ENCODE measurements around the gene TMEM40. TPM values are rescaled to one million over a fixed set of nuclear protein-coding genes. Genes with fewer than 3 reads are reported as not detected.
"Not testable (repeated sequence)": the region's sequence is repeated elsewhere in the genome, so short reads cannot be mapped to it uniquely, and the experiment has no call there.

Gene TMEM40
- total RNA-seq, 8 experiments from 2014 or later, result 0.28 to 2.2 (median 1.5) TPM; not detected in 4

- WGBS, 10 experiments, result 0 to 83% (median 30%) methylated on average over 1 to 7 of the region's 7 CpGs; no CpG with 5 or more reads in 1 of the 10 experiments
Measured at GRCh38 chr3:12719541-12719940, 39.5 kb downstream of the TMEM40 start.

GRCh38 chr3:12716605-12717151, 42.4 kb downstream of the TMEM40 start:
- ATAC-seq (replicated peaks in 6 of 8), result peak in 1 of 8 experiments; percentile 41
- H3K27ac ChIP-seq, result no peak overlapping the region
- peaks cover 0 to 4% of the 10 kb centered on the region in 2 donors for H3K4me1 ChIP-seq (replicated peaks in 1 of 2)
- WGBS, 10 experiments, result 21 to 77% (median 50%) methylated on average over 1 to 3 of the region's 3 CpGs; no CpG with 5 or more reads in 1 of the 10 experiments
- in situ Hi-C loops (cut with MboI; ENCODE audit: low pct_unique_long_range_greater_than_20kb in 2 of 9, low sequenced_read_pairs in 9 of 9, unreplicated experiment in 9 of 9), result no loop called here
- H3K4me3 ChIP-seq, result no peak overlapping the region

More at GRCh38 chr3:12719541-12719940, 39.5 kb downstream of the TMEM40 start:
- in situ Hi-C loops (cut with MboI; ENCODE audit: low pct_unique_long_range_greater_than_20kb in 2 of 9, low sequenced_read_pairs in 9 of 9, unreplicated experiment in 9 of 9), result no loop called here
- H3K4me3 ChIP-seq, result peak overlapping the region in 1 of 5 donors; percentile 12
- peak in 5 of 8 experiments; percentile 3 to 39 (median 31) for ATAC-seq (replicated peaks in 6 of 8)
- H3K4me1 ChIP-seq (replicated peaks in 1 of 2), result peaks cover 0 to 4% of the 10 kb centered on the region in 2 donors
- H3K27ac ChIP-seq, result no peak overlapping the region

GRCh38 chr3:12714278-12714677, 44.8 kb downstream of the TMEM40 start:
- no peak overlapping the region for H3K27ac ChIP-seq
- no peaks in the 10 kb centered on the region for H3K4me1 ChIP-seq (replicated peaks in 1 of 2)
- ATAC-seq (replicated peaks in 6 of 8), result no peak
- 50 to 100% (median 90%) methylated on average over 1 to 4 of the region's 4 CpGs; no CpG with 5 or more reads in 2 of the 10 experiments for WGBS, 10 experiments
- no peak overlapping the region for H3K4me3 ChIP-seq
- in situ Hi-C loops (cut with MboI; ENCODE audit: low pct_unique_long_range_greater_than_20kb in 2 of 9, low sequenced_read_pairs in 9 of 9, unreplicated experiment in 9 of 9), result no loop called here

- H3K4me3 ChIP-seq, result no peak overlapping the region
- H3K27ac ChIP-seq, result no peak overlapping the region
- H3K4me1 ChIP-seq (replicated peaks in 1 of 2), result peaks cover 0 to 6% of the 10 kb centered on the region in 2 donors
- 19 to 84% (median 52%) methylated on average over 1 to 4 of the region's 4 CpGs; no CpG with 5 or more reads in 2 of the 10 experiments for WGBS, 10 experiments
- in situ Hi-C loops (cut with MboI; ENCODE audit: low pct_unique_long_range_greater_than_20kb in 2 of 9, low sequenced_read_pairs in 9 of 9, unreplicated experiment in 9 of 9), result no loop called here
- no peak for ATAC-seq (replicated peaks in 6 of 8)
Measured at GRCh38 chr3:12710062-12710461, 49.0 kb downstream of the TMEM40 start.

- no peak for ATAC-seq (replicated peaks in 6 of 8)
- Histone ChIP-seq H3K4me3 (no peak overlapping the region), H3K4me1 (replicated peaks in 1 of 2) (peaks cover 0 to 6% of the 10 kb centered on the region in 2 donors), H3K27ac (no peak overlapping the region)
- 68 to 100% methylated on average over 3 of the region's 3 CpGs; no CpG with 5 or more reads in 8 of the 10 experiments for WGBS, 10 experiments
- in situ Hi-C loops (cut with MboI; ENCODE audit: low pct_unique_long_range_greater_than_20kb in 2 of 9, low sequenced_read_pairs in 9 of 9, unreplicated experiment in 9 of 9), result loop anchor here in 1 of 9 experiments (10.0 kb wide), 1 partner anchor 115 kb away; no protein-coding TSS in a partner anchor
Measured at GRCh38 chr3:12709334-12709733, 49.7 kb downstream of the TMEM40 start.

- no peak overlapping the region for H3K4me3 ChIP-seq
- in situ Hi-C loops (cut with MboI; ENCODE audit: low pct_unique_long_range_greater_than_20kb in 2 of 9, low sequenced_read_pairs in 9 of 9, unreplicated experiment in 9 of 9), result loop anchor here in 1 of 9 experiments (10.0 kb wide), 1 partner anchor 116 kb away; no protein-coding TSS in a partner anchor
- ATAC-seq (replicated peaks in 6 of 8), result peak in 4 of 8 experiments; percentile 20 to 53 (median 42)
- H3K27ac ChIP-seq, result no peak overlapping the region
- H3K4me1 ChIP-seq (replicated peaks in 1 of 2), result peaks cover 0 to 6% of the 10 kb centered on the region in 2 donors
- 43 to 100% (median 57%) methylated on average over 2 to 4 of the region's 6 CpGs; no CpG with 5 or more reads in 2 of the 10 experiments for WGBS, 10 experiments
Measured at GRCh38 chr3:12708584-12709192, 50.4 kb downstream of the TMEM40 start.

GRCh38 chr3:12707449-12707848, 51.6 kb downstream of the TMEM40 start:
- WGBS, 10 experiments, result 93 to 100% (median 100%) methylated on average over 1 to 2 of the region's 2 CpGs; no CpG with 5 or more reads in 6 of the 10 experiments
- H3K27ac ChIP-seq, result peak overlapping the region in 1 of 2 donors; percentile 39
- ATAC-seq (replicated peaks in 6 of 8), result peak in 3 of 8 experiments; percentile 67 to 71 (median 71)
- in situ Hi-C loops (cut with MboI; ENCODE audit: low pct_unique_long_range_greater_than_20kb in 2 of 9, low sequenced_read_pairs in 9 of 9, unreplicated experiment in 9 of 9), result loop anchor here in 1 of 9 experiments (10.0 kb wide), 1 partner anchor 117 kb away; no protein-coding TSS in a partner anchor
- H3K4me1 ChIP-seq (replicated peaks in 1 of 2), result peaks cover 0 to 6% of the 10 kb centered on the region in 2 donors
- no peak overlapping the region for H3K4me3 ChIP-seq

GRCh38 chr3:12706504-12707253, 52.4 kb downstream of the TMEM40 start:
- Histone ChIP-seq H3K4me3 (no peak overlapping the region), H3K27ac (no peak overlapping the region), H3K4me1 (replicated peaks in 1 of 2) (peaks cover 0 to 6% of the 10 kb centered on the region in 2 donors)
- 43 to 83% (median 62%) methylated on average over 1 to 2 of the region's 2 CpGs; no CpG with 5 or more reads in 2 of the 10 experiments for WGBS, 10 experiments
- in situ Hi-C loops (cut with MboI; ENCODE audit: low pct_unique_long_range_greater_than_20kb in 2 of 9, low sequenced_read_pairs in 9 of 9, unreplicated experiment in 9 of 9), result loop anchor here in 1 of 9 experiments (10.0 kb wide), 1 partner anchor 118 kb away; no protein-coding TSS in a partner anchor
- peak; percentile 49 to 99 (median 80) for ATAC-seq (replicated peaks in 6 of 8)

- WGBS, 10 experiments, result 0 to 89% (median 60%) methylated on average over 1 of the region's 1 CpG; no CpG with 5 or more reads in 5 of the 10 experiments
- no peak overlapping the region for H3K4me3 ChIP-seq
- H3K27ac ChIP-seq, result no peak overlapping the region
- no peak for ATAC-seq (replicated peaks in 6 of 8)
- in situ Hi-C loops (cut with MboI; ENCODE audit: low pct_unique_long_range_greater_than_20kb in 2 of 9, low sequenced_read_pairs in 9 of 9, unreplicated experiment in 9 of 9), result loop anchor here in 1 of 9 experiments (10.0 kb wide), 1 partner anchor 119 kb away; no protein-coding TSS in a partner anchor
- peaks cover 2 to 8% of the 10 kb centered on the region in 2 donors for H3K4me1 ChIP-seq (replicated peaks in 1 of 2)
Measured at GRCh38 chr3:12705981-12706380, 53.1 kb downstream of the TMEM40 start.

GRCh38 chr3:12705374-12705926, 53.6 kb downstream of the TMEM40 start:
- H3K4me3 ChIP-seq, result no peak overlapping the region
- H3K27ac ChIP-seq, result no peak overlapping the region
- WGBS, 10 experiments, result 73 to 100% (median 95%) methylated on average over 1 to 6 of the region's 6 CpGs; no CpG with 5 or more reads in 1 of the 10 experiments
- ATAC-seq (replicated peaks in 6 of 8), result no peak
- H3K4me1 ChIP-seq (replicated peaks in 1 of 2), result peaks cover 6 to 13% of the 10 kb centered on the region in 2 donors
- in situ Hi-C loops (cut with MboI; ENCODE audit: low pct_unique_long_range_greater_than_20kb in 2 of 9, low sequenced_read_pairs in 9 of 9, unreplicated experiment in 9 of 9), result loop anchor here in 1 of 9 experiments (10.0 kb wide), 1 partner anchor 119 kb away; no protein-coding TSS in a partner anchor

- 71 to 100% (median 90%) methylated on average over 2 to 3 of the region's 3 CpGs; no CpG with 5 or more reads in 1 of the 10 experiments for WGBS, 10 experiments
- Histone ChIP-seq H3K4me1 (replicated peaks in 1 of 2) (peaks cover 6 to 8% of the 10 kb centered on the region in 2 donors), H3K4me3 (no peak overlapping the region), H3K27ac (no peak overlapping the region)
- in situ Hi-C loops (cut with MboI; ENCODE audit: low pct_unique_long_range_greater_than_20kb in 2 of 9, low sequenced_read_pairs in 9 of 9, unreplicated experiment in 9 of 9), result loop anchor here in 1 of 9 experiments (10.0 kb wide), 1 partner anchor 122 kb away; no protein-coding TSS in a partner anchor
- ATAC-seq (replicated peaks in 6 of 8), result no peak
Measured at GRCh38 chr3:12702501-12702900, 56.6 kb downstream of the TMEM40 start.

- in situ Hi-C loops (cut with MboI; ENCODE audit: low pct_unique_long_range_greater_than_20kb in 2 of 9, low sequenced_read_pairs in 9 of 9, unreplicated experiment in 9 of 9), result loop anchor here in 1 of 9 experiments (10.0 kb wide), 1 partner anchor 123 kb away; no protein-coding TSS in a partner anchor
- not testable (repeated sequence) for H3K4me1 ChIP-seq (replicated peaks in 1 of 2); H3K27ac ChIP-seq; H3K4me3 ChIP-seq; ATAC-seq (replicated peaks in 6 of 8)
- 87 to 100% (median 95%) methylated on average over 2 to 4 of the region's 10 CpGs; no CpG with 5 or more reads in 3 of the 10 experiments for WGBS, 10 experiments
Measured at GRCh38 chr3:12701601-12702000, 57.5 kb downstream of the TMEM40 start.
